ENCODE data around the gene F13B.

DNA sequence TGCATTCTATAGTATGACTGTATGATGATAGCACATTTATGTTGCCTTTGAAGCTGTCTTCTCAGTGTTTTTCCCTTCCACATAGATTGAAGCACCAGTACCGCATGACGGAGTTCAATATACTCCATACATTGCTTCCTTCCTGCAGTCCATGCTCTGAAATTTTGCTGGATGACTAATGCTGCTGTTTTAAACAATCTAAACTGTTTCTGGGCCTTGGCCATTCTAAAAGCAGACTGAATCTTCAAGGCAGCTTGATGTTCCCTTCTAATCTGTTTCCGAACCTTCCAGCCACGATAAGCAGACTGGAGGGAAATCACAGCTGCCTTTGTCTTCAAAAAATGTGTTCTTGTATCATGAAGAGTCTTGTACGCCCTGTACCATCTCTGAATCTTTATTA lies 36.2 kb upstream of the F13B start:
- TF ChIP-seq, protein P1, sequence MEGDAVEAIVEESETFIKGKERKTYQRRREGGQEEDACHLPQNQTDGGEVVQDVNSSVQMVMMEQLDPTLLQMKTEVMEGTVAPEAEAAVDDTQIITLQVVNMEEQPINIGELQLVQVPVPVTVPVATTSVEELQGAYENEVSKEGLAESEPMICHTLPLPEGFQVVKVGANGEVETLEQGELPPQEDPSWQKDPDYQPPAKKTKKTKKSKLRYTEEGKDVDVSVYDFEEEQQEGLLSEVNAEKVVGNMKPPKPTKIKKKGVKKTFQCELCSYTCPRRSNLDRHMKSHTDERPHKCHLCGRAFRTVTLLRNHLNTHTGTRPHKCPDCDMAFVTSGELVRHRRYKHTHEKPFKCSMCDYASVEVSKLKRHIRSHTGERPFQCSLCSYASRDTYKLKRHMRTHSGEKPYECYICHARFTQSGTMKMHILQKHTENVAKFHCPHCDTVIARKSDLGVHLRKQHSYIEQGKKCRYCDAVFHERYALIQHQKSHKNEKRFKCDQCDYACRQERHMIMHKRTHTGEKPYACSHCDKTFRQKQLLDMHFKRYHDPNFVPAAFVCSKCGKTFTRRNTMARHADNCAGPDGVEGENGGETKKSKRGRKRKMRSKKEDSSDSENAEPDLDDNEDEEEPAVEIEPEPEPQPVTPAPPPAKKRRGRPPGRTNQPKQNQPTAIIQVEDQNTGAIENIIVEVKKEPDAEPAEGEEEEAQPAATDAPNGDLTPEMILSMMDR (IDR thresholded peaks at IDR 0.05; ENCODE audit: low read depth, low read length) = no peak
- TF ChIP-seq EZH2phosphoT487 (IDR thresholded peaks at IDR 0.05; ENCODE audit: low read depth) = no peak
